ENCODE data around the gene S100P. TPM values are rescaled to one million over a fixed set of nuclear protein-coding genes. Genes with fewer than 3 reads are reported as not detected.

S100P gene
- total RNA-seq, 1 donor from 2014 or later: 1.3 TPM

DNA sequence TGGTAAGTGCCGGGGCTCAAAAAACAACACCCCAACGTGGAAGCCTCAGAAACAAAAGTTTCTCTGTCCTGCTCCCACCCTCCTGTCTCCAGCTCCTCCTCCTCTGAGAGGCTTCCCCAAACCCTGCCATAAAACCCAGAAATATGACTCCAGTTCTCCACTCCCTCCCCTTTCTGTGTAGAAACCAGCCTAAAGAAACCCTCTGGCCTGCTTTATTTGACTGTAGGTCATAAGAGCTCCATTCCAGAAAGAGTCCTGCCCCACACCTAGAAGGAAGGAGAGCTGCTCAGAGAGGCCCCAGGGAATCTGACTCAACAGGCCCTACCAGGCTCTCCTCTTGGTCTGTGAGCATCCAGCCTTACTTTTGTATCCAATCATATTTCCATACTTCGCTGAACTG is 872 bp upstream of the S100P start:
- Mint-ChIP-seq H3K9me3 (ENCODE audit: low read depth) (no peaks in the 10 kb centered on the region), H3K27me3 (no peaks in the 10 kb centered on the region), H3K4me1 (ENCODE audit: low read depth) (peaks cover 48% of the 10 kb centered on the region), H3K27ac (peak overlapping the region; percentile 84), H3K4me3 (ENCODE audit: low read depth) (no peak overlapping the region), H3K36me3 (ENCODE audit: insufficient read depth) (peaks cover 2% of the 10 kb centered on the region)
- DNase-seq (ENCODE audit: low spot score, unreplicated experiment): no peak
- no peak for TF ChIP-seq CTCF (IDR thresholded peaks at IDR 0.05; ENCODE audit: unreplicated experiment)

DNA sequence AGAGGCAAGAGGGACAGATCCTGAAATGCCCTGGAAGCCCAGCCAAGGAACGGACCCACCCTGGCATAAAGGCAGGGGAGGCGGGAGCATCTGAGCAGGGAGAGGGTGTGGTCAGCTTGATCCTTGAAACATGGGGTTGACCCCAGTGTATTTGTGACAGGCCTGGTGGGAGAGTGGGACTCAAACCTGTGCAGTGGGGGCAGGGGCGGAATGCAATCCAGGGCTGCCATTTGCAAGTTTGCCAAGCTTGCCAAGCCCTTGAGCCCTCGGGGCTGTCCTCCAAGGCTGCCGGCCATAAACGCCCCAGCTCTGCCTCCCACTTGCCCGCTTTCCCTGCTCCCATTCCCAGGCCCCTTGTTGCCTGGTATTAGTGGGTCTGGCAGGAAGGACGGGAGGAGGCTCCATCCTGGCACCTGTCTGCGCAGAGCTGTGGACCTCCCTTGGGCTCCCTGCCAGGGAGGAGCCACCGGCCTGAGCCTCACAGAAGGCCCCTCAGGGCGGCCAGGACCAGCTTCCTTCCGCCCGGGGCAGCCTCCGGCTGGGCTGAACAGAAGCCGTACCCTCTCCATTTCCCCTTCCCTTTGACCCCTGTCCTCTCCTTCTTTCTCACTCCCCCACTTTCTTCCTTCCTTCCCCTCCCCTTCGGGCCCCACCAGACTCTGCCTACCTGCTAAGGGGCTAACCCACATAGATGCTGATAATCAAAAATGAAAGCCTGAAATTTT is 661 bp downstream of the S100P start:
- H3K27ac Mint-ChIP-seq: peak overlapping the region; percentile 52
- no peak overlapping the region for H3K4me3 Mint-ChIP-seq (ENCODE audit: low read depth)
- DNase-seq (ENCODE audit: low spot score, unreplicated experiment): no peak

DNA sequence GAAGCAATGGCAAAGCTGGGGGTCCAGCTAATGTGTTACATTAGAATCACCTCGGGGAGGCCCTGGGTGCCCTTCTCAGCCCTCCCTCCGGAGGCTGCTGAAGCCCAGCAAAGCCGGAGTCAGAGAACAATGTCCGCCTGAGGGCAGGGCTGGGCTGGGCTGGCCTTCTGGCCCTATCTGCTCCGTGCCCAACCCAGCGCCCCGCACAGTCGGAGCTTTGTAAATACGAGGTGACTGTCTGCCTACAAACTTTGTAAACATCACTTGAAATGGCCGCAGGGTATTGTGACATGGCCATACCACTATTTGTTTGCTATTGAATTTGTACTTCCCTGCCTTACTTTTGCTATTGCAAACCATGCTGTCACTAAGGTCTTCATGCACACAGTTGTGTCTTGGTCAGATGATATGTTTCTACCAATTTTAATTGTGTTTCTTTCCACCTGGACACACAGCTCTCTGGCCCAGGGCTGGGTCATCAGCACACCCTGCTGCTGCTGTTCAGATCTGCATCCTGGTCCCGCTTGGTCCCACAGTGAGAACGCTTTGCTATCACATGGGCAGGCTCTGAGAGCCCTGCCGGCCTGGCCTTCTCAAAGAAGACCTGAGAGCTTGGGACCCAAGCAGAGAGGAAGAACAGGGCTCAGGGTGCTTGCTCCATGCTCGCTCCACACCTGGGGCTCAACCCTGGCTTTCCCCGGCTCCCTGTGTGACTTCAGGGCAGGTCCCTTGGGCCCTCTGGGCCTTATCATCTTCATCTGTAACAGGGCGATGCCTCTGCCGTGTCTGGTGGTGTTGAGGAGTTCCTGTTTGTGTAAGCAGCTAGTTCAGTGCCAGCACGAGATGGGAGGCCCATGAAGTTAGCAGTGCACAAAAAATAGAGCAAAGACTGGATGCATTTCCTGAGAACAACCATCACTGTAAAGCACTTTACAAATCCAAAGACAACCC is 2.3 kb downstream of the S100P start:
- H3K4me3 Mint-ChIP-seq (ENCODE audit: low read depth): no peak overlapping the region
- no peaks in the 10 kb centered on the region for H3K9me3 Mint-ChIP-seq (ENCODE audit: low read depth)
- H3K27ac Mint-ChIP-seq: peak overlapping the region; percentile 72
- no peak for TF ChIP-seq CTCF (IDR thresholded peaks at IDR 0.05; ENCODE audit: unreplicated experiment)
- no peaks in the 10 kb centered on the region for H3K27me3 Mint-ChIP-seq
- H3K4me1 Mint-ChIP-seq (ENCODE audit: low read depth): peaks cover 25% of the 10 kb centered on the region
- H3K36me3 Mint-ChIP-seq (ENCODE audit: insufficient read depth): peaks cover 11% of the 10 kb centered on the region
- no peak for DNase-seq (ENCODE audit: low spot score, unreplicated experiment)

More for the DNA sequence above, 661 bp downstream of the S100P start:
- TF ChIP-seq CTCF (IDR thresholded peaks at IDR 0.05; ENCODE audit: unreplicated experiment): no peak
- Mint-ChIP-seq H3K4me1 (ENCODE audit: low read depth) (peaks cover 33% of the 10 kb centered on the region), H3K36me3 (ENCODE audit: insufficient read depth) (peaks cover 4% of the 10 kb centered on the region), H3K9me3 (ENCODE audit: low read depth) (no peaks in the 10 kb centered on the region), H3K27me3 (no peaks in the 10 kb centered on the region)

DNA sequence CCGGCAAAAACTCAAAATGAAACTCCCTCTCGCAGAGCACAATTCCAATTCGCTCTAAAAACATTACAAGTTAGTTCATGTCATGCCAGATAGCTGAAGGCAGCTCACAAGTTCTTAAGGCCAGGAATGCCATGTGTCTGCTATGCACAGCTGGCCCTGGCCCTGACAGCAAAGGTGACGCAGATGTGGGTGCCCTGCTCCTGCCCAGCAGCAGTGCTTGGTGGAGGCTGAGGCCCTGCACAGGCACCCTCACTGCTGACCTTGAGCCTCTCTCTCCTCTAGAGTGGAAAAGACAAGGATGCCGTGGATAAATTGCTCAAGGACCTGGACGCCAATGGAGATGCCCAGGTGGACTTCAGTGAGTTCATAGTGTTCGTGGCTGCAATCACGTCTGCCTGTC is 2.9 kb downstream of the S100P start:
- Mint-ChIP-seq H3K36me3 (ENCODE audit: insufficient read depth) (peaks cover 11% of the 10 kb centered on the region), H3K4me1 (ENCODE audit: low read depth) (peaks cover 25% of the 10 kb centered on the region), H3K4me3 (ENCODE audit: low read depth) (no peak overlapping the region), H3K9me3 (ENCODE audit: low read depth) (no peaks in the 10 kb centered on the region), H3K27ac (peak overlapping the region; percentile 2), H3K27me3 (no peaks in the 10 kb centered on the region)
- DNase-seq (ENCODE audit: low spot score, unreplicated experiment): no peak
- TF ChIP-seq CTCF (IDR thresholded peaks at IDR 0.05; ENCODE audit: unreplicated experiment): no peak

GRCh38 chr4:6697131-6697530 is 3.5 kb downstream of the S100P start:
- Mint-ChIP-seq H3K27ac (no peak overlapping the region), H3K9me3 (ENCODE audit: low read depth) (no peaks in the 10 kb centered on the region), H3K4me1 (ENCODE audit: low read depth) (peaks cover 25% of the 10 kb centered on the region), H3K27me3 (no peaks in the 10 kb centered on the region), H3K36me3 (ENCODE audit: insufficient read depth) (peaks cover 11% of the 10 kb centered on the region), H3K4me3 (ENCODE audit: low read depth) (no peak overlapping the region)
- no peak for DNase-seq (ENCODE audit: low spot score, unreplicated experiment)
- TF ChIP-seq CTCF (IDR thresholded peaks at IDR 0.05; ENCODE audit: unreplicated experiment): no peak
